GM18873 (cell line): ENCODE results near the gene GPC4.

ENCODE experiments used
- ATAC-seq: cut with Tn5 transposase; IDR thresholded peaks from one replicate; pipeline ENCODE4 v1.9.1; 2021; ENCODE audit warnings: mild to moderate bottlenecking, moderate library complexity, moderate number of reproducible peaks; ENCODE audit not compliant: unreplicated experiment, low FRiP score

GPC4 gene

DNA sequence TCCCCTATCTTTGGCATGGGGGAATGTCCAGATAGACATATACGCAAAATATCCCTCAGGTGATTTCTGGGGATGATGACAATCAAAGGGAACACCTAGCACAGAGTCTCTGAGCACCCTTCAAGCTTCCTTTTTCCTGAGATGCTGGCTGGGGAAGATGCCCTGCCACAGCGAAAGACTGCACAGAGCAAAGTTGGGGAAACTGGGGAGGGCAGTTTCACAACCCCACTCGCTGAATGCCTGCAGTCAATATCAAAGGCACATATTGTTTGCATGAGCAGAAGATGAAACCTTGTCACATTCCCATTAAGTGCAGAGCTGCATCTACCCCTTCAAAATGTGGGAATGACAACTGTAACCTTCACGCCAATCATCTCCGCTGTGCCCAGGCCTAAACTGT lies 2.6 kb downstream of the GPC4 start:
- no peak for ATAC-seq

DNA sequence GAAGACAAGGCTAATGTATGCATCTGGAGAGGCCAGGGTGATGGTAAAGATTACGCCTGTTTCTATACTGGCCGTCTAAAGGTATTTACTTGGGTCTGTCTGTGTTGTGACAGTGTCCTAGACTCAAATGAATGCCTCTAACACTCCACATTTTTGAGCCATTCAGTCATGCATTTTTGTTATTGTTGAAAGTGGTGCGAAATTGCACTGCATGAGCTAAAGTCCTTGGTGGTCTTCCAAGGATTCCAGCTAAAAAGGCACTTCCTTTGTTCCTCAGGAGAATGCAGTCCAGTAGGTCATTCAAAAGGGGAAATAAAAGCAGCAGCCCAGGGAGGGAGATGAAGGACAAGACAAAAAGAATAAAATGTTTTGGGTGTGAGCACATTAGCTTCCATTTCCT lies 3.0 kb downstream of the GPC4 start:
- no peak for ATAC-seq

DNA sequence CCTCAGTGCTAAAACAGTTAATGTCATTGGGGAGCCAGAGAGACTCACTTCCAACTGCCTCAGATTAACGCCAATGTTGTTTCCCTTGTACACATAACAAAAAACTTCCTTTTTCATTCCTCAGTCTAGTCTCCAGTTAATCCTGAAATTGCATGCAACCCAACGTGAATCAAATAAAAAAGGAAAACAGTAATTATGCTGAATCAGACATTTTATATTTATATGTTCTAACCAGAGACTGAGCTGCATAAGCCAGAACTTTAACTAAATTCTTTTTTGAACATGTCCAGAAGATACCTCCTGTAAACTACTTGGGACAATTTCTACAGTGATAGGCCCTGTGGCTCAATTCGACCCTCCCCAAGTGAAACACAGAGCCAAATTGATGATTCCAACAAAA lies 4.7 kb downstream of the GPC4 start:
- no peak for ATAC-seq

DNA sequence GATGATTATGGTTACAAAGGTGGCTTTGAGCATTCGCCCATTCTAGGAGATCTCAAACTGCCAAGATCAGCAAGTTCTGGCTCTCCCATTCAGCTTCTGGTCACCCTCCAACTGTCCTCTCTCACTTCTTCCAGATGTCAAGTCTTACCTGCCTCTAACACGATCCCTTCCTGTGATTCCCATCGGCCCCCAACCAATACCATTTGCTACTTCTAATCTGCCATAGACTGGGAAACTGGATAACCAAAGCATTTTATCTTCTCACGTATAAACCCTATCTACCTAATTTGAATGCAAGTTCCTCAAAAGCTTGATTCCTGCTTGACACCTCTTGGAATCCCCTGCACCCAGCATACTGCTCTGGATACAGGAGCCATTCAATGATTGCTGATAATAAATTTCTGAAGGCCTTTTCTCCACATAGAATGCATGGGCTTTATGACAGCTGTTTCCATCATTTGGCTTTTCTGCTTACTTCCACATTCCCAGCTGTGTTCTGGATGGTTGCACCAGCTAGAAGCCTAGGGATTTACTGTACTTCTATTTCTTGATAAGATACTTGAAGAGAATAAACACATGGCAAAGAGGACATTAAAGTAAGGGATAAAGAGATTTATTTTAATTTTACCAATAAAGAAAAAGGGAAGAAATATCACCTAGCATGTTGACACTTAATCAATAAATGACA lies 9.6 kb downstream of the GPC4 start:
- no peak for ATAC-seq

DNA sequence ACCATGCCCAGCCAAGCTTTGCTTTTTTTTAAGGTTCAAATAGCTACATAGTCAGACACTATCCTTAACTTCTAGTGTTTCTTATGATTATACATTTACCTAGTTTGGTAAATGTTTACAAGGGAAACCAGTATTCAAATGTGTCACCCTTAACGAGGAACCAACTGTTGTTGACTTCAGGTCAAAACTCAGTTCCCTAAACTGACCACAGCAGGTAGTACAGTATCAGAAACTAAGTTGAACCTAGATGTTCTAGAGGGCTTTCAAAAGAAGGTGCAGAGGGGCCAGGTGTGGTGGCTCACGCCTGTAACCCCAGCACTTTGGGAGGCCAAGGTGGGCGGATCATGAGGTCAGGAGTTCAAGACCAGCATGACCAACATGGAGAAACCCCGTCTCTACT lies 11.3 kb downstream of the GPC4 start:
- no peak for ATAC-seq

DNA sequence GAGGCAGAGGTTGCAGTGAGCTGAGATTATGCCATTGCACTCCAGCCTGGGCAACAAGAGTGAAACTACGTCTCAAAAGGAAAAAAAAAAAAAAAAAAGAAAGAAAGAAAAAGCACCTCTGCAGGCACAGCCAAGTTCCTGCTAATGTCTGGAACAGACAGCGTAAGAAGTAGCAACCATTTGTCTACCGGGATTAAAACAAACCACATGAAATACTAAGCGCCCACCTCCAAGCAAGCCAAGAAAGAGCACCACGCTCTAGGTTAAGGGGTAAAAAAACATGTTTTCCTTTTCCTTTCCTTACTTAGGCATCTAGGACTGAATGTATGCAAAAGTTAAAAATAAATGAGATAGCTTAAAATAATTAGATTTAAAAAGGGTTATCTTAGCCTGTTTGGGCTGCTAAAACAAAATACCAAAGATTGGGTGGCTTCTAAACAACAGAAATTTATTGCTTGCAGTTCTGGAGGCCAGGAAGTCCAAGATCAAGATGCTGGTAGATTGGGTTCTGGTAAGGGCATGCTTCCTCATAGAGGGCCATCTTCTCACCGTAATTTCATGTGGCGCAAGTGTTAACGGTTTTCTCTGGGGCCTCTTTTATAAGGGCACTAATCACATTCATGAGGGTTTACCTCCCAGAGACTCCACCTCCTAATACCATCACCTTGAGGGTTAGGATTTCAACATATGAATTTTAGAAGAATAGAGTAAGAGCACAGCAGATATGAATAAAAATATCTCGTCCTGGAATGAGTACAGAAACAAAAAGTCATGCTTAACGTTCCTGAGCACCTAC lies 12.3 kb downstream of the GPC4 start:
- no peak for ATAC-seq

DNA sequence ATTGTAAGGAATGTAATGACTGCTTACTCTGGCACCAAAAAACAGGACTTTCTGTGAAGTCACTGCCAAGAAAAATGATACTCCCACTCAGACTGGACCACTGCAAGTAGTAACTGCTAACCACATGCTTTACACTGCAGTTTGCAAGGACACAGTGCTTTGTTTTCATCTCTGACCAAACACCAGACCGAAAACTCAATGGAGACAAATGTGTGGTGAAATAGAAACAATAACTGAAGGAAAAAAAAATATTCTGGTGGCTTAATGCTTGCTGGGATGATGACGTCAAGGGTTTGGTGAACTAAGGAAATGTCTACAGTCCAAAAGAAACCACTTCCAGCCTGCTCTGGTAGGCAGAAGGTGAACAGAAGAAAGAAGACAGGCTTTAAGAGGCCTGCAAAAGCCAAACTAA lies 13.2 kb downstream of the GPC4 start:
- no peak for ATAC-seq

DNA sequence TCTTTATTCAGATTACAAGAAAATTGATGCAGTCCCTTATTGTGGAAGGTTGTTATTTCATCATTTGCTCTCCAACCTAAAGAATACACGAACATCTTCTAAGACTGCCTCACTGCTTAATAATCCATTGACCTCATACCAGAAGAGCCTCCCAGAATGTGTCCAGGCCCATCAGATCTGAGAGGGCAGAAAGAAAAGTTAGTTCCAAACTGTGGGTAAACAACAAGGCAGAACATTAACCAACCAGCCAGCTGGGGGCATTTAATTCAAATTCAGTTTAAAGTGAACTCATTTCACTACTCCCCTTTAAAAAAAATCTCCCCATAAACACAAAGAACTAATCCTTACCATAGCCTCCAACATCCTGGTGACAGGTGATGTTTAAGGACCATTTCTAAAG lies 13.8 kb downstream of the GPC4 start:
- ATAC-seq, result no peak

DNA sequence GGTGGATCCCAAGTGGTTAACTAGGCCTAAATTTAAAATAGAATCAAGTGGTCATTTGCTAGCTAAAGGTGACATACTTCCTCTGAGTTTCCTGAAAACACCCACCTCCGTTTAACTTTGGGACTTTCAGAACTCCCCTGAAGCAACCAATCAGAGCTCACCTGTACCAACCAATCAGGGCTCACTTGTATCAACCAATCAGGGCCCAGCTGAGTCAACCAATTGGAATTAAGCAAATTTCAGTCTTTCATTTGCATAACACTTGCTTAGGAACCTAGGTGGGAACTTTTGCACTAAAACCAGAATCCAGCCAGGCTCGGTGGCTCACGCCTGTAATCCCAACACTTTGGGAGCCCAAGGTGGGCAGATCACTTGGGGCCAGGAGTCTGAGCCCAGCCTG lies 15.9 kb downstream of the GPC4 start:
- no peak for ATAC-seq

DNA sequence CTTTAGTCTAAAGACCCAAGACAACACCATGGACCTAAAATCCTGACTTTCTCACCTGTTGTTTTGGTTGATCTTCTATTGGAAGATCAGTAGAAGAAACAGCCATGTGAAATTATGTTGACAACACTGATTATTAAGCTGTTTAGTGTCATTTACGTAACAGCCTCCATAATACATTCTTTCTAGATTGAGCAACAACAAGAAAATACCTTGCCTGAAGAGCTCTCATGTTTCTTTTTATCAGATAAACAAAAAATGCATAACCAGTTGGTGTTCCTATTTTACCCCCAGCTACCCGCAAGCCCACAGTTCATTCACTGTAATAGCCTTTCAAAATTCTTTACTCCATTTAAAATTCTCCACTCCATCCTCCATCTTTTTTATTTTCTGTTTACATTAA lies 20.5 kb downstream of the GPC4 start:
- no peak for ATAC-seq

DNA sequence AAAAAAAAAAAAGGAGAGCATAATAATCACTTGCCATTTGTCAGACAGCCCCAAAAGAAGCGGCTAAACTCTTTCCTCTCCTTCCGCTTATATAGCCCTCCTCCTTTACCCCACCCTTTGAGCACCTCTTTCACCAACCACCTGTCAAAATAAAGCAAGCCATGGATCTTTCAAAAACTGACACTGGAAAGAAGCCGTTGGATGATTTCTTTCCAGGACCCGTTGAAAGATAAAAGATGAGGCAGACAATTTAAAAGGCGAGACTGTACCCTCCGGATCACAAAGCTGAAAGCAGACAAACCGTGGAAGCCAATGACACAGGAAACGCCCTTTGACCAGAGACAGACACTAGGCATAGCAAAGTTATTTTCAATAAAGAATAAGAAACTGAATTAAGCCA lies 22.6 kb downstream of the GPC4 start:
- no peak for ATAC-seq

DNA sequence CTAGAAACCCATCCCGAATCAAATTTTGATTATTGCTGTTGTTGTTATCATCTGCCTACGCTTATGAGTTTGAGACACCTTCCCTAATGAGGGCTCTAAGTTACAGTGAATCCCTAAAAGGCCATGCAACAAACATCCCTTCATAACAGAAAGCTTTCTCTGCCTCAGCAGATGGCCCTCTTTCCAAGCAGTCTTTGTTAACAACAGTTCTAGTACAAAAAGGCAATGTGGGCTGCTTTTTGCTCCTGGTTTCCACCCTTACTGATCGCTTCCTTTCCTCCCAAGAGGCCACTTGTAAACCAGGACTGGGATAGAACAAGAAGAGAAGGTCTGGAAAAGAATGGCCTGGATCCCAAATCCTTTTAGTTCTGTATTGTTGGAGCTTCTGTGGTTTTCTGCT lies 24.2 kb downstream of the GPC4 start:
- no peak for ATAC-seq

DNA sequence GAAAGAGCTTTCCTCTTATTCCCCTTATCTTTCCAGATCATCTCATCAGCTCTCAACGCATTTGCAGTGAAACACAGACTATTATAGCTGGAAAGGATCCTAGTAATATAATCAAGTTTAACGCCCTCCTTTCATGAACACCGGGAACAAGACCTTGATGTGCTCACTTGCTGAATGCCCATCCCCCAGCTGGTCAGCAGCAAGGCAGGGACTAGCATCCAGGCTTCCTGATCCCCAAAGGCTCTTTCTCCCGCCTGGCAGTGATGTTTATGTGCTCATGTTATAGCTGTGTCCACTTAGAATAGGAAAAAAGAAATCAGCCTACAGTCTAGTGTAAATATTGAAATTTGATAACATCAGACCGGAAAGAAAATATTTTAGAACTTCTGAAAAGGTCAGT lies 24.6 kb downstream of the GPC4 start:
- no peak for ATAC-seq

DNA sequence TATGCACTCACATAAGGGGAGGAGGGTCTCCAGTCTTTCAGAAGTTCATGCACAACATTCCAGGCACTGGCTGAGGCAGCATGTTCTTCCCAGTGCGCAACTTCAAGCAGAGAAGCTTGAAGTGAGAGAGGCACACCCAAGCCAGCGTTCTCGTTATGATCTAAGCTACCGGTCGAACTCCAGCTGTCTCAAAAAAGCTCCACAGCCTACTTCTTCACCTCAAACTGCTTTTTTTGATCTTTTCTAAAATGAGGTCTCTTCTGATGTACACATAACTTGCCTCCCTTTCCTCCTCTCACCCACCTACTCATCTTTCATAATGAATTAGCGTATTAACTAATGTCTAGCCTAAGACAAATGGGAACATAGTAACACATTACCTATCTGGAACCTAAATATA lies 25.3 kb downstream of the GPC4 start:
- ATAC-seq, result no peak

DNA sequence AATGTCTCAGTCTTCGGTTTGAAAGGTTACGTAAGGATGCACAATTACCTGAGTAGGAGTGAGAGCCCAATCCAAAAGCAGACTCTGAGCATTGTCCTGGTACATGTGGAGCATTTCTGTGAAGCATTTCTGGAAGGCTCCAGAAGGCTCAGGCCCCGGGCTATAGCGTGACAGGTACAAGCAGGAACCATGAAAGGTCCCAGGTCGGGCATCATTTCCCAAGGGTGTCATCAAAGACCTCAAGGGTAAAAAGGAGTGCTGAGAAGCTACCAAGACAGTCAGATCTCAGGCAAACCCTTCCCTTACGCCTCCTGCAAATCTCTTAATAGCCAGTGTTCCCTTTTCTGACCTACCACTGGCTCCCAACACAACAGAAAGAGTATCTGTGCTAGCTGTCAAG lies 30.8 kb downstream of the GPC4 start:
- ATAC-seq, result no peak

DNA sequence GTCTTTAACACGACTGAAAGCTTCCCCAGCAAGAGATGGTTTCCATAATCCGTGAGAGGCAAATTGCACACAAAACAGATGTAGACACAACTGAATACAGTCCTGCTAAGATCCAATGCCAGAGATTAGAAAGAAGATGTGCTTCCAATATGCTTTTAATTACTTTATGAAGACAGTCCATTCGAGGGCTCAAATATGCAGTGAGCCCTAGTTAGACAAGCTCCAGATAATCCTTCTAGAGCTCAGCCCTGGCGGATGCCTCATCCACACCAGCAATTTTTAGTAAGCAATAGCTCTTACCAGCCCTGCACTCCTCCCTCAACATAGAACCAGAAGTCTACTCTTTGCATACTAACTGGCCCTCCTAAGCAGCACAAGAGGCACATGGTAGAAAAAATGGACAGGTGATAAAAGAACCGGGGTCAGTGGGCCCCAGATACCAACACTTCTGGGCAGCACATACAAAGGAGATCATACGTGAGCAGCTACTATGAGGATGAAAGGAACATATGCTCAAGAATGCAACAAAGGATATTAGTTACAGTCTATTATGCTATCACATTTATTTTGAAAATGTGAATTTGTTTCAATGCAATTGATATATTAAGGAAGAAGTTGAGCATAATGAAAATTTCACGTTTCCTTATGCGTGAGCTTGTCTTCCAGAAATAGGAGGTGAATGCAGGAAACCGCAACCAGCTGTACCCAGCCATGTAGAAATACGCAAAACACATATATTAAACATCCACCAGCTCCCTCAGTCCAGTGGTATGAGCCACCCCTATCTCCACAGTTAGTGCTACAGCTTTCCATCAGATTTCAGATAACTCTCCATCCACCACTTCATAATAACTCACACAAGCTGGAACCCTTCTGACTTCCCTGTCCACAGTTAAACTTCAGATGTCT lies 34.3 kb downstream of the GPC4 start:
- ATAC-seq, result no peak

DNA sequence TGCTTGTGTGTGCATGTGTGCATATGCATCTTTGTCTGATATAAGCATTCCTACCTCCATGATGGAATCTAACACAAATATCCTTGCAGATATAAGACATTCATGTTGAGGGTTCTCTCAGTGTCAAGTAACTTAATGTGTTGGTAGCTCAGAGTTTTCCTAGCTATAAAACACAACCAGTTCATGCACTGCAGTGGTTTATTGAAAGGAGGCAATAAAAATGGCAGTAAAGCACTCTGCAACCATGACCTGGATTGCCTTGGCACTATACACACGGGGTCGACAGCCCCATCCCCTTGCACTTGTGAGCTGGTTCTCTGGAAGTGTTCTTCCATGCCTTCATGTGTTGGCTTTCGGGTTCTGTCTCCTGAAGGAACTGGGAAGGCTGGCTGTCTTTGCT lies 38.9 kb downstream of the GPC4 start:
- no peak for ATAC-seq

DNA sequence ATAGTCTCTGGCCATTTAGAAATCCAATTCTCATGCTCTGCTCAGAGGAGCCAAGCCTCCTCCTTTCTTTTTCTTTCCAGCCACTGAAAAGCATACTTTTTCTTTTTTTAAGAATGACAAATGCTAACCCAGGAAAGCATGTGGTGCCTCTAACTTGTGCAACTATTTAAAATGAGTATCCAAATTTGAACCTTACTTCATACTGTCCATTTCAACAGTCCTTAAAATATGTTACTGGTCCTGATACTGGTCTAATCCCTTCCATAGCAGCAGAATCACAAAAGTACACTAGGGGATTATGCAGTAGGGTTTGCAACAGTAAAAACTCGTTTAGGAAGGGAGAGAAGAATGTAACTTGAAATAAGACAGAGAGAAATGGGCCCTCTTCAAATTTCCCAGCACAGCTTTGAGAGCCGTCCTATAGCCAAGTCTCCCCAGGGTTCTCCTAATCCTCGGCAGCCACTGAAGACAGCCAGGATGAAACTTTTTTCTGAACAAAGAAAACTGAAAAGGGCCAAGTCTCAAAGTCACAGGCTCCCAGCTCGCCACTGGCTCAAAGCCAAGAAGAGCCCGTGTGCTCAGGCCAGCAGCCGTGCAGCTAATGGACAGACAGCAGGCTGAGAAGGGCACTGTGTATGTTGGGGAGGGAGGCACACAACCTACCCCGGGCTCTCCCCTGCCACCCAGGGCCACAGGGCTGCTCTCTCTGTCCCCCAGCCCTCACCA lies 39.5 kb downstream of the GPC4 start:
- no peak for ATAC-seq

DNA sequence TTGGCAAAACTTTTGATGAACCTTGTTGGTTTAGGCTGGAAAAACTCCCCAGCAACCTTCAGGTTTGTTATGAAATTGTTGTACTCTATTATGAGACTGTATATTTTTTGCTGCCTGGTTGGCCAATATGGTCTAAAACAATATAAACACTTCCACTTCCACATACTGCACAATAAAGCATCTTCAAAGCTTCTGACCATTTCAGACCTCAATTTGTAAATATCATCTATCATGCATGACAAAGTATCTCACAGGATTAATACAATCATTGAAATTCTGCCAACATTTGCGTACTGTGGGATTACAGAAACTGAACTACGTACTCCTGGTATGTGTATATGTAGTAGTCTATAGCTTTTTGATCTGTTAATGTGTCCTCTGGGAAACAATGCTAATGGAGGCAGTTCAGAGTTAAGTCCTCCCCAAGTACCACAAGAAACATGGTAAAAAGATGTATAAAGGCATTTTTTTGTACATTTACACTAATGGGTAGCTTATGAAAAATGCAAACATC lies 40.4 kb downstream of the GPC4 start:
- ATAC-seq, result no peak

DNA sequence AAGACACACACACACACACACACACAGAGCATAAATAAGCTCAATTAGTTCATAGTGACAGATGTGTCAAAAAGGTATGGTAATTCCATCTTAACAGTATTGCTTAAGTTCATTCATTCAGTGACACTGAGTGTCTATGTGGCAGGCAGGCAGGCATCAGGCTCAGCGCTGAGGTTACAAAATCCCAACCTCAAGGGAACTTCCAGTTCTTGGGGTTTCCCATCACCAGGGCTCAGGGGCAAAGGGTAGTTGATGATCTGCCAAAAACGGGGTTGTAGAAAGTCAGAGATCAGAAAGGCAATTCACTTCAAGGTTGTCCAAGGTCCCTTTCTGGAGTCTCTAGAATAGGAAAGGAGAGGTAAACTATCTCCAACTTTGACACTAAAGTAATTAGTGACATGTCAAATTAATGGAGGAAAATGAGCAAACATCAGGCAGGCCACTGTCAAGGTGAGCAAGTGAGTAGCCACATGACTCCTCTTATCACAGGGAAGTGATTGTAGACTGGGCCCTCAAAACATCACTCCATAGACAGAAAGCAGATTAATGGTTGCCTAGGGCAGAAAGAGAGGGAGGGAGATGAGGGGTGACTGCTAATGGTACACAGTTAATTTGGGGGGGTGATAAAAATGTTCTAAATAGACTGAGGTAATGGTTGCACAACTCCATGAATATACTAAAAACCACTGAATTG lies 41.8 kb downstream of the GPC4 start:
- ATAC-seq, result no peak
